Fibroblast of villous mesenchyme (primary cell): Measurements from ENCODE around the gene EMP2. TPM values are rescaled to one million over a fixed set of nuclear protein-coding genes. Genes with fewer than 3 reads are reported as not detected.

Experiments
- DNase-seq: peaks from one replicate; pipeline ENCODE4 v3.0.0-alpha.2; 2010; ENCODE audit warnings: low read depth
- H3K4me3 ChIP-seq: 2 replicates; pipeline ENCODE4 v1.5.1; 2011; ENCODE audit warnings: low read depth, mild to moderate bottlenecking, low read length
- total RNA-seq: library from RNA; depleted of rRNA; stranded (reverse); fragments of >200 nt; gene quantifications from 2 replicates; pipeline ENCODE4 v1.2.3, GENCODE V29; 2012
- TF ChIP-seq, protein P1 (sequence below): IDR thresholded peaks from 2 replicates; pipeline ENCODE4 v1.5.1; 2012; ENCODE audit warnings: low read depth, mild to moderate bottlenecking, low read length; ENCODE audit not compliant: insufficient read depth

EMP2 gene
- total RNA-seq, 1 donor = 13.0 TPM

DNA sequence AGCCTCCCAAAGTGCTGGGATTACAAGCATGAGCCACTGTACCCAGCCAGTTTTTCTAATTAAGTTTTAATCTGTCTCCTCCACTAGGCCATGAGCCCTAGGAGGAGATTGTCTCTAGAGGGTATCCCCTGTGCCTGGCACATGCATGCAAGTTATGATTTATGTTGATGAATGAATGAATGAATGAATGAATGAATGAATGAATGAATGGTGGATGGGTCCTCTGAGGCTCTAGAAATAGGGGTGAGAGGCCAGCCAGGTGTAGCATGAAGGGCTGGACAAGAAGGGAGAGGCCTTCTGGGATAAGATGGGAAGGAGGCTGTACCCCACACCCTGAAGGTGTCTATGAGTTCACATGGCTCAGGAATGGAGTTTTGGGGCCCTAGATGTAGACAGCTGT is 48.8 kb downstream of the EMP2 start:
- H3K4me3 ChIP-seq = no peak overlapping the region
- no peak for DNase-seq
- TF ChIP-seq, protein P1, sequence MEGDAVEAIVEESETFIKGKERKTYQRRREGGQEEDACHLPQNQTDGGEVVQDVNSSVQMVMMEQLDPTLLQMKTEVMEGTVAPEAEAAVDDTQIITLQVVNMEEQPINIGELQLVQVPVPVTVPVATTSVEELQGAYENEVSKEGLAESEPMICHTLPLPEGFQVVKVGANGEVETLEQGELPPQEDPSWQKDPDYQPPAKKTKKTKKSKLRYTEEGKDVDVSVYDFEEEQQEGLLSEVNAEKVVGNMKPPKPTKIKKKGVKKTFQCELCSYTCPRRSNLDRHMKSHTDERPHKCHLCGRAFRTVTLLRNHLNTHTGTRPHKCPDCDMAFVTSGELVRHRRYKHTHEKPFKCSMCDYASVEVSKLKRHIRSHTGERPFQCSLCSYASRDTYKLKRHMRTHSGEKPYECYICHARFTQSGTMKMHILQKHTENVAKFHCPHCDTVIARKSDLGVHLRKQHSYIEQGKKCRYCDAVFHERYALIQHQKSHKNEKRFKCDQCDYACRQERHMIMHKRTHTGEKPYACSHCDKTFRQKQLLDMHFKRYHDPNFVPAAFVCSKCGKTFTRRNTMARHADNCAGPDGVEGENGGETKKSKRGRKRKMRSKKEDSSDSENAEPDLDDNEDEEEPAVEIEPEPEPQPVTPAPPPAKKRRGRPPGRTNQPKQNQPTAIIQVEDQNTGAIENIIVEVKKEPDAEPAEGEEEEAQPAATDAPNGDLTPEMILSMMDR = no peak

DNA sequence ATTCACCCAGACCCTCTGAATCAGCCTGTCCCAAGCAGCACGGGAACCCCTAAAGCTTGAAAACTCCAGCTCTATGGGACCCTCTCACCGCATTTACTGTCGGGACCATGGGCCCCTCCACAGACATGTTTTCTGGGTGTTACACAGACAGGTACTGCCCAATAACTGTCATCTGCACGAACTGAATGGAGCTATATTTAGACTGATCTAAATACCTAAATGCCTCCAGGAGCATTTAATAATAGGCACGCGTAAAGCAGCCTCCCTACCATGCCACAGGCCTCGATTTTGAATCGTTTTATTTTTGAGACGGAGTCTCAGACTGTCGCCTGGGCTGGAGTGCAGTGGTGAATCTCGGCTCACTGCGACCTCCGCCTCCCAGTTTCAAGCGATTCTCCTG is 49.7 kb downstream of the EMP2 start:
- no peak overlapping the region for H3K4me3 ChIP-seq
- no peak for DNase-seq

DNA sequence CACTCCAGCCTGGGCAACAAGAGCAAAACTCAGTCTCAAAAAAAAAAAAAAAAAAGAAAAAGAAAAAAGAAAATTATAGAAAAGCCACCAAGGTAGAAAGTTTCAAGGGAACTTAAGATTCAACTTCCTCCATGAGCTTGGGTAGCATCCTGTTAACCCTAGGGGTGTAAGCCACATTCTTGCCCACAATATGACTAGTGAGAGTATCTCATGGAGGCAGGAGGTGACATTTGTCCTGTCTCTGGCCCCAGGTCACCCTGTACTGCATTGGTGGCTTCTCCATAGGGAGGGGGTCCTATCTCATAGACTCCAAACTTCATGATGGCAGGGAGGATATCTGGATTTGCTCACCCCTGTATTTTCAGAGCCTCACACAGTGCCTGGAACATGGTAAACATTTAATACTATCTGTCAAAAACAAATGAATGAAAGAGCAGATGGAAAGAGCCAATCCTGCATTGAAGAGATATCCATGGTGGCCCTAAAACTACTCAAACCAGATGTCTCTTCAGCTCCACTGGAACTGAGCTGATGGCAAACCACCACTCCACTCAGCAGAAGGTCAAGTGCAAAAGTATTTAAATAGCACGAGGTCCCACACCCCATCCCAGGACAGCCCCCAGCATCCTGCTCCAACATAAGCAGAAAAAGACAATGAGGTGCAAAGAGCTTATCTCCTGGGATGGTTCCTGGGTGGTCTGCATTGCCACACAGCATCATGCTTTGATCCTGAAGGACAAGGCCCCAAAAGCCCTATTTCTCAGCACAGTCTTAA is 50.3 kb downstream of the EMP2 start:
- DNase-seq = no peak
- no peak overlapping the region for H3K4me3 ChIP-seq
- TF ChIP-seq, protein P1 = no peak

More for the DNA sequence above, 49.7 kb downstream of the EMP2 start:
- TF ChIP-seq, protein P1 = no peak

DNA sequence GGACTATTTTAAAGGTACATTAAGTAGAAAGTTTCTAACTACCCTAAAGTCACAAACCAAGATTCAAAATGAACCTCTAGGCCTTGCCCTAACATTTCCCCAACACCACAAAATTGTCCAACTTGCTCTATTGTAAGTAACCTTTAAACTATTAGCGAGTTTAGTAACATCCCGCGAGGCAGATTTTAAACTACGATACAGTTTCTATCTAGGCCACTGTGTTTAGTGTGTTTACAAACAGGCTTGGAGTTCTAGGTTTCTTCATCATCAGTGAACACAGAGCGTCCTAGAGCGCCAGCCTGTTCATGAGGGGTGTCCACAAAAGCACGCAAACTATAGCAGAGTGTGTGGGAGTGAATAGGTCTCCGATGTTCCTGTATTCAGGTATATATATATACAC is 51.8 kb downstream of the EMP2 start:
- H3K4me3 ChIP-seq = no peak overlapping the region
- TF ChIP-seq, protein P1 = no peak
- no peak for DNase-seq

DNA sequence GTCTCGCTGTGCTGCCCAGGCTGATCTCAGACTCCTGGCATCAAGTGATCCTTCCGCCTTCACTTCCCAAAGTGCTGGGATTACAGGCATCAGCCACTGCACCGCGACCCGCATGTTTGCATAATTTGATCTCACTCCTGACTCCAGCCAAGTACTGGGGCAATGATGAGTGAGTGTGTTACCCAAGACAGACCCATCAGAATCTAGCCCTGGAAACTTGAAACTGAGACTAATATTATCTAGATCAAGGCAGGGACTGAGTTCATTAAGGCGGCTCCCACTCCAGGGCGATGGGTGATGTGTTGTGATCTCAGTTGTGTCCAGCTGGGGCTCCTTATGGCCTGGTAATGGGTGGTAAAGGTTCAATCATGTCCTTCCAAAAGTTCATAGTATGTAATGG is 53.4 kb downstream of the EMP2 start:
- no peak overlapping the region for H3K4me3 ChIP-seq
- no peak for DNase-seq
- TF ChIP-seq, protein P1 = no peak

DNA sequence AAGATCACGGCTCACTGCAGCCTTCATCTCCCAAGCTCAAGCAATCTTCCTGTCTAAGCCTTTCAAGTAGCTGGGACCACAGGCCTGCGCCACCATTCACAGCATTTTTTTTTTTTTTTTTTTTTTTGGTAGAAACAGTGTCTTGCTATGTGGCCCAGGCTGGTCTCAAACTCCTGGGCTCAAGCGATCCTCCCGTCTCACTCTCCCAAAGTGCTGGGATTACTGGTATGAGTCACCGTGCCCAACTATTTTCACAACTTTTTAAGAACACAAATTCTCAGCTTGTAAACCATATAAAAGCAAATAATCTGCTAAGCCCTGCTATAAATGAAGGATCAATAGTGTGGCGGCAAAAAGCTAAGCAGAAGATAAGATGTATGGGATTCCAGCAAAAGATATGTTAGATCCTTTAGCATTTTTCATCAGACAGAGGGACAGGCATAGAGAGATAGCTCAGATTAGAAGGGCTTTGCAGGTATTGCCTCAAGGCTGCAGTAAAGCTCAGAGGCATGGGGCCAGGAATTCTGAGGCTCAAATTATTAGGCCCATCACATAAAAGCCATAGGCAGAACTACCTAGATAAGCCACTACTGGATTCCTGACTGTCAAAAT is 55.1 kb downstream of the EMP2 start:
- TF ChIP-seq, protein P1 = no peak
- peak; percentile 87 for DNase-seq
- H3K4me3 ChIP-seq = no peak overlapping the region

DNA sequence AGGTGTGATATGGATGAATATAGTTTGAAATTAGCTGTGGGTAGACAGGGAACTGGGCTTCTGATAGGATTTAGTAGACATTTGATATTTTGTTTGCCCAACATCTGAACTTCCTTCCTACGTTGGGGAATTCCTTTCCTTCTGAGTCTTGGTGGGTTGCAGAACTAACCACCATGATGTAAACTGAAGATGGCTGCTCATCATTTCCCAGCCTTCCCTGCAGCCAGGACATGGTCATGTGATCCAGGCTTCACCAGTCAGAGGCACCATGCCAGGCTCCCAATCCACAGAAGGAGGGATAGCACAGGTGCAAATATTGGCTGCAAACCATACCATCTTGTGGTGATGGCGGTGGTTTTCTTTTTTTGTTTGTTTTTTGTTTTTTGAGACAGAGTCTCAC is 57.4 kb downstream of the EMP2 start:
- H3K4me3 ChIP-seq = no peak overlapping the region
- TF ChIP-seq, protein P1 = no peak
- DNase-seq = no peak
